NCI-H2227 (cell line): ENCODE measurements around the gene SH3BGRL3.
A peak's percentile ranks its signal among the peaks of the same experiment; 100 is the strongest.
"Not testable (repeated sequence)": the region's sequence is repeated elsewhere in the genome, so short reads cannot be mapped to it uniquely, and the experiment has no call there.

Experiments
- DNase-seq: peaks from one replicate; lab custom pipeline; 2025; ENCODE audit not compliant: unreplicated experiment; lab: John Stamatoyannopoulos, UW

SH3BGRL3 gene

GRCh38 chr1:26290122-26290881 lies 10.4 kb downstream of the SH3BGRL3 start:
- DNase-seq: no peak

GRCh38 chr1:26290882-26291261 lies 11.0 kb downstream of the SH3BGRL3 start:
- DNase-seq: no peak

DNA sequence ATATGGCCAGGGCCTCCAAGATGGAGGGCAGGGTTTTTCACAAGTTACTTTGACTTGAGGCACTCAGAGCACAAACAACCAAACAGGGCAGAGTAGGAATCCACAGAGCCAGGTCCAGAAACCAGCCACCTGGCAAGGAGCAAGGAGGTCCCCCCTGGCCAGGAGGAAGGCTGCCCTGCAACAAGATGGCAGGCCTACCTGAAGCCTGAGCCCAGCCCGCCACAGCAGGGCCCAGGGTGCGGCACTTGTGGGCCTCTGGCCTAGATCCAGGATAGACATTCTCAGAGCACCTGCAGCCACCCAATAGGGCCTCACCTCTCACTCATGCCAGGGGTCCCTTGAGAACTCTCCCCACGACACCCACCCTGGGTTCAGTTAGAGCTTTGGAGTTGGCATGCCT lies 11.5 kb downstream of the SH3BGRL3 start:
- no peak for DNase-seq

DNA sequence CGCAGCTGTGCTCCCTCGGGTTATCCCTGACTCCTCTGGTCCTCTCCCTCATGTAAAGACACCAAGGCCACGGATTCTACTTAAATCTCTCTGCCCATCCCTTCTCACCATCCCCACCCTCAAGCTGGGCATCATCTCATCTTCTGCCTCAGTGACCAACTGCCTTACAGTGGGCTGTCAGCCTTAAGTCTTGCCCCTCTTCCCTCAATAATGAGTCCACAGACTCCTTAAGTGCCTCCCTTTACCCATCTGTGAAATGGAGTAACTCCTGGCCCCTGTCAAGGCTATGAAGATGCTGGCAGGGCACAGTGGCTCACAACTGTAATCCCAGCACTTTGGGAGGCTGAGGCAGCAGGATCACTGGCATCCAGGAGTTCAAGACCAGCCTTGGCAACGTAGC lies 12.1 kb downstream of the SH3BGRL3 start:
- no peak for DNase-seq

DNA sequence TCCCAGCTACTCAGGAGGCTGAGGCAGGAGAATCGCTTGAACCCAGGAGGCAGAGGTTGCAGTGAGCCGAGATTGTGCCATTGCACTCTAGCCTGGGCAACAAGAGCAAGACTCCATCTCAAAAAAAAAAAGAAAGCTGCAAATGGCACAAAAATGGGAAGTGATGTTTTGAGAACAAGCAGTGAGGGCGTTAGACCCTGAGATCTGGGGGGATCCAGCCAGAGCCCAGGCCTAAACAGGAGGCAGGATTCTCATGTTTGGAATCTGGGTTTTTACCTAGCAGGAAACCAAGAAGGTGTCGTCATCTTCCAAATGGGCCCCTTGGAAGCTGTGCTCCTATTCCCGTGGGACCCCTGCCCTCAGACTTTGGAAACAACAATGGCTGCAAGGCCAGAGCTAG lies 12.8 kb downstream of the SH3BGRL3 start:
- not testable (repeated sequence) for DNase-seq

DNA sequence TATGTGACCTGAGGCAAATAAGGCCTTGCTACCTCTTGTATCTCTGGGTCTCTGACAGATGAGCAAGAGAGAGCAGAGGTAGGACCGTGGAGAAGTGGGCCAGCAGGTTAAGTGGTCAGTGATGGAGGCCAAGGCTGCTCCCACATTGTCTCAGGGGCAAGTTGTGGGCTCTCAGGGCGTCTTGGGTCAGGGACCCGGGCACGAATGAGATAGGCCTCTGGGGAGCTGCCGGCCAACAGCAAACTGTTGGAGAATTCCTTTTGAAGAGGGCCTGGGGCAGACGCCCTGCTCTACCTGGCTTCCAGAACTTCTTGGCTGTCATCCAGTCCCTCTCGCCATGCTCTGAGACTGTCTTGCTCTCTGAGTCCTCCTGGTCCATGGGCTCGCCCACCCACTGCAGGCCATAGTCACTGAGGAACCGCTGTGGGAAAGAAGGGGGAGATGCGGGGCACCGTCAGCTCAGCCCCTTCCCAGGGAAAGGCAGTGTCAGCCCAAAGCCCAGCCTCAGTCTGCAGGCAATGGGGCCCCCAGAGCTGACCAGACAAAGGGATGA lies 14.1 kb downstream of the SH3BGRL3 start:
- DNase-seq: no peak

- no peak for DNase-seq
Measured at GRCh38 chr1:26295194-26296138, 15.6 kb downstream of the SH3BGRL3 start.

DNA sequence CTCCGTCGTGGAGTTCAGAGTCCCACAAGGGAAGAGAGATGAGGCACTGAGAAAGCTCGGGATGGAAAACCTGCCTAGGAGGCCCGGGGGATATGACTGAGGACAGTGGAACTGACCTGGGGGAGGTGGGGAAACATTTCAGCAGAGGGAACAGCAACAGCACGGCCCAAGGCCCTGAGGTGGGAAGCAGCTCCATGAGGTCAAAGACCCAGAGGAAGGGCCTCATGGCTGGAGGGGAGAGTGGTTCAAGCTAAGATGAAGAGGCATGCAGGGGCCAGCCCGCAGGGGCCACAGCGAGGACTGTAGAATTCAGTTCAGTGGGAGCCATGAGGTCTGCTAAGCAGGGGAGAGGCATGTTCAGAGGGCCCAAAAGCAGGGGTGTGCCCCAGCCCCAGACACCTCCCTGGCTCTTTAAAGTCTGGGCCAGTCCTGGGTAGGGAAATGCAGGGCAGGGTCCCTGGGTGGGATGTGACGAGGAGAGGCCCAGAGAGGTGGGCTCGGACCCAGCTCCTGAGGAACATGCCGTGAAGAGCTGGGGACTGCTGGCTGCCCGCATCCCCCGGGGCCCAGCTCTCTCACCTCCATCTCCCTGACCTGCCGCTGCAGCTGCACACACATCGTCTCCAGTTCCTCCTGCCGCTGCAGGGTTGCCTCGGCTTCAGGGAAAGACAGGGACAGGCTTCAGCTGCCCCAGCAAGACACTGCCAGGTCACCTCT lies 16.6 kb downstream of the SH3BGRL3 start:
- no peak for DNase-seq

DNA sequence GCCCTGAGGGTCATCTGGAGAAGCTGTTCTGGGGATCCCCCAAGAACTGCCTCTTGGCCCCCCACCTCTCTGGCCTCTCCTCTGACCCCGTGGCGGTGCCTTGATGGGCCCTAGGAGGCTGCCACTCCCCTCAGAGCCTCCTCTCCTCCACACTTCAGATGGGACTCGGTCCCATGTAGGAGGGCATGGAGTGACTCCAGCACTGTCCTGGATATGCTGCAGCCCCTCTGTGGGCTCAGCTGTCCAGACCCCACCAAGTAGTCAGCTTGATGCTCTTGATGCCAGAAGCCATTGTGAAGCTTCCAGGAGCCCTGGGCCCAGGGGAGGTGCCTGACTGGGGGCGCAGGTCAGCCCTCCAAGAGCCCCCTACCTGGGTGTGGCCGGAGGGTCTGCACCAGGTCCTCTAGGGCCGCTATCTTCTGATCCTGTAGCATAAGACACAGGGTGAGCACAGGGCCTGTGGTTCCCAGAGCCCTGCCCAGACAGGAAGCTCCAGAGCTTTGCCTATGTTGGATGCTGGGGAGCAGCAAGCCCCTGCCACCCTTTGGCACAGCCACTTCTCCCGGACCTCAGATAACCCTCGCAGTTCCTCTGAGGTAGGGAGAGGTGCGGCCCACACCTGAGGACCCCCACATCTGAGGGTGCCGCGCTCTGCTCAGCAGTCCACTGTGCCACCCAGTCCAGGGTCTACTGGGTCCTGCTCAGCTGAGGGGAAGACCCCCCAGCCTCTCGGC lies 17.3 kb downstream of the SH3BGRL3 start:
- no peak for DNase-seq

- no peak for DNase-seq
Measured at GRCh38 chr1:26297791-26298124, 17.9 kb downstream of the SH3BGRL3 start.

GRCh38 chr1:26300578-26301275 lies 20.8 kb downstream of the SH3BGRL3 start:
- DNase-seq: no peak

- DNase-seq: no peak
Measured at GRCh38 chr1:26302733-26303405, 23.0 kb downstream of the SH3BGRL3 start.

DNA sequence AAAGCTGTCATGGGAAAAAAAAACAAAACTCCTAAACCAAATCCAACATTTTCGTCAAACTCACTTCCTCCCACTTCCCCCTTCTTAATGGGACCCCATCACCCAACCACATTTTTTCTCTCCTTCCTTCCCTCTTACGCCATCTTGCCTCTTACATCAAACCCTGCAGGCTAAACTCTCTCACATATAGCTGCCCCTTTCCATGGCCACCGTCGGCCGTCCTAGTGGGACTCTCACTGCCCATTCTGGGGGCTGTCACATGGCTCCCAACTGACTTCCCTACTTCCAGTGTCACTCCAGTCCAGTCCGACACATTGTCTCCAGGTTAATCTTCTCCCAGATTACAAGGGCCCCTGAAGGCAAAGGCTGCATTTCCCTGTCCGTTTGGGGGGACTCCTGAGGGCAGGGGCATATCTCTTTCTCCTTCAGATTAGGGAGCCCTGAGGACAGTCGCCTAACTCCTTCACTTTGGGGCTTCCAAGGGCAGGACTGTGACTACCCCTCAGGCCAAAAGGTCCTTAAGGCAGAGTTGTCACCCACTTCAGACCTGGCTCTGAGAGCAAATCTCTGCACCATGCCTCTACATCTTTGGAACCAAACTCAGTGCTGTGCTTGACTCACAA lies 25.9 kb downstream of the SH3BGRL3 start:
- DNase-seq: no peak

DNA sequence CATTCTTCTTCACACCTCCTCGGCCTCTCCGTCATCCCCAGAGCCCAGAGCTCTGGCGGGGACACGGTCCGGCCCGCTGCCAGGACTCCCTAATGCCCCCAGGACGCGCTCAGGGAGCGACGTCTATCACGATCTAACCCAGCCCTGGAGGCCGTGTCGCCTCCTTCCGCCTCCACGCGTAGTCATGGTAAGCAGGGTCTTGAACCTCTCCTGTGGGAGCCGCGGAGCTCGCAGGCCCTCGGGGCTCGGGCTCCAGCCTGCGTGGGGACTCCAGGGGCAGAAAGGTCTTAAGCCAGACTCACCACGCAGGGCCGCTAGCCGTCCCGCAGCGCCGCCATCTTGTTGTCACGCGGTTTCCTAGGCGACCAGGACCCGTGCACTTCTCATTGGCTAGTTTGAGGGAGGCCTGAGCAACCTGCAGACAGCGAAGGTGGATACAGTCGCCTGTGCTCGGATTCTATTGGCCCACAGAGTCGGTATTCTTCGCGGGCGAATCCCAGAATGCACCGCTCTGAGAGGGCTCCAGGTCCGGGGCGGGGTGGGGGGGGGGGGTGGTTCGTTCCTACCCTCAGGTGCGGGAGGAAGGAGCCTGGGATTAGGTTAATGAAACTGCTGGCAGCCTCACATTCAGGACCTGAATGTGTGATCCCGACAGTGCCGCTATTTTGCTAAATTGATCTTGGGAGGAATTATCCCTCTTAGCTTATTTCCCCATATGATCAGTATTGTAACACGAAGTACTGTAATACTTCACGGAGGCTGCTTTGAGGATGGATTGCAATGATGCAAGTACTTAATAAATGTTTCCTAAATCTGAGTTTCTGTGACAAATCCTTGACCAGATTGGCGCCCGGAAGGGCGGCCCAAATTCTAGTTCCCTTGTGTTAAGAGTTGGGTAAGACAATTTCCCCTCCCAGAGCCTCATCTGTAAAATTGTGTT lies 26.7 kb downstream of the SH3BGRL3 start, which contains the start of gene UBXN11:
Gene UBXN11 (minus strand): TSS at position 347 of the 940 bp plus-strand sequence. CDS start 3,753 bp downstream, outside the sequence.
- peak; percentile 98 for DNase-seq

DNA sequence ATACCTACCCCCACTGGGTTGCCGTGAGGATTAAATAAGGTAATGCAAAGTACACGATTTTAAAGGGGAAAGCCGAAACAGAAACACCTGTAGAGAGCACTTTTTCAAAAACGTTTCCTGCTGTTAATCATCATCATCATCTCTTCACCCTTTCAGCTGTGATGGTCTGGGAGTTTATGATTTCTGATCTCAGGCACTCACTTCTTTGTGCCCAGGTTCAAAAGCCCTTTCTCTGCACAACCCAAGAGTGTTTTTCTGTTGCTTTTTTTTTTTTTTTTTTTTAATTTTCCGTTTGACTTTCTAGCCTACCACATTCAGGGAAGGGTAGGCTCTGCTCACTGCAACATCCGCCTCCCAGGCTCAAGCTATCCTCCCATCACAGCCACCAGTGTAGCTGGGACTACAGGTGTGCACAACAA lies 27.5 kb downstream of the SH3BGRL3 start:
- DNase-seq: no peak

DNA sequence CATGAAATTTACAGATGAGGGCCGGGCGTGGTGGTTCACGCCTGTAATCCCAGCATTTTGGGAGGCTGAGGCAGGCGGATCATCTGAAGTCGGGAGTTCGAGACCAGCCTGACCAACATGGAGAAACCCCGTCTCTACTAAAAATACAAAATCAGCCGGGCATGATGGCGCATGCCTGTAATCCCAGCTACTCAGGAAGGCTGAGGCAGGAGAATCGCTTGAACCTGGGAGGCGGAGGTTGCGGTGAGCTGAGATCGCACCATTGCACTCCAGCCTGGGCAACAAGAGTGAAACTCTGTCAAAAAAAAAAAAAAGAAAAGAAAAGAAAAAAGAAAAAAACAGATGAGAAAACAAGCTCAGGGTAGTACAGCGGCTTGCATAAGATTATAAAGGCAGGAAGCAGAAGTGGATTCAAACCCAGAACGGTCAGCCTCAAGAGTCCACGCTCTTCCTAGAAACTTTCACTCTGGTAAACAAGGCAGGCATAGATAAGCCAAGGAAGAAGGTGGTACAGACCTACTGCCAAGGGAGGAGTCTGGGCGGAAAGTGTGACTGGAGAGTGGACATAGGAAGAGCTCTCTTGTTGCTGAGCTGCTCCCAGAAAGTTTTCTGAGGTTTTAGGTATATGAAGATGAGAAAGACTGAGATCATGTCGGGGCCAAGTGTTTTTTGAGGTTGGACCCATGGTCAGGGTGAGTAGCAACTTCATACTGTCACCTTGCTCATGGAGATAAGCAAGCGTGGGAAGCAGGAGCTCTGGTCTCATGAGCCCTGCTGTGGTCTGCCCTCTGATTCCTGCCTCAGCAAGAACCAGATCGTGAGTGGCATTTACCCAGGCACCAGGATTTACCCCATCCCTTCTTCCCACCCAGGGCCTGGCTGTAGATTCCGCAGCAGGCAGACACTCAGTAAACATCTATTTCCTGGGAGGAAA lies 28.3 kb downstream of the SH3BGRL3 start:
- DNase-seq: not testable (repeated sequence)

GRCh38 chr1:26314501-26314900 lies 34.6 kb downstream of the SH3BGRL3 start:
- no peak for DNase-seq
